Trophoblast cell (in vitro differentiated cells and primary cell): ENCODE measurements around the gene EFCAB7.
A peak's percentile ranks its signal among the peaks of the same experiment; 100 is the strongest.

Experiments used
- DNase-seq, 2 donors: peaks; one replicate each; pipeline ENCODE4 v3.0.0-alpha.2; 2016
- H2AFZ ChIP-seq: 2 replicates; pipeline ENCODE4 v1.6.1; 2013; ENCODE audit warnings: low read length, moderate library complexity, mild to moderate bottlenecking; ENCODE audit not compliant: insufficient read depth, poor library complexity
- H2AK5ac ChIP-seq: 2 replicates; pipeline ENCODE4 v1.6.1; 2013; ENCODE audit warnings: mild to moderate bottlenecking, low read length
- H2BK120ac ChIP-seq: 2 replicates; pipeline ENCODE4 v1.6.1; 2013; ENCODE audit warnings: low read length, mild to moderate bottlenecking, moderate library complexity; ENCODE audit not compliant: insufficient read depth, poor library complexity
- H2BK12ac ChIP-seq: 2 replicates; pipeline ENCODE4 v1.6.1; 2013; ENCODE audit warnings: mild to moderate bottlenecking, low read length, moderate library complexity
- H2BK5ac ChIP-seq: 2 replicates; pipeline ENCODE4 v1.6.1; 2013; ENCODE audit warnings: low read length, low read depth, moderate library complexity, mild to moderate bottlenecking; ENCODE audit not compliant: poor library complexity
- H3K14ac ChIP-seq: 2 replicates; pipeline ENCODE4 v1.6.1; 2013; ENCODE audit warnings: mild to moderate bottlenecking, low read length
- H3K18ac ChIP-seq: 2 replicates; pipeline ENCODE4 v1.6.1; 2013; ENCODE audit warnings: mild to moderate bottlenecking, low read length
- H3K23ac ChIP-seq: 2 replicates; pipeline ENCODE4 v1.6.1; 2013; ENCODE audit warnings: low read length
- H3K27ac ChIP-seq: 2 replicates; pipeline ENCODE4 v1.5.1; 2013; ENCODE audit warnings: low read depth, mild to moderate bottlenecking, inconsistent platforms, low read length, moderate library complexity
- H3K27me3 ChIP-seq: 2 replicates; pipeline ENCODE4 v1.6.1; 2013; ENCODE audit warnings: inconsistent platforms, mild to moderate bottlenecking, low read length, moderate library complexity; ENCODE audit not compliant: insufficient read depth
- H3K36me3 ChIP-seq, 2 experiments: 1 replicate in 1 of 2; 2 replicates in 1 of 2; pipeline ENCODE4 v1.6.1; 2013; ENCODE audit warnings: low read length in 2 of 2, mild to moderate bottlenecking in 2 of 2, moderate library complexity in 1 of 2; ENCODE audit not compliant: insufficient read depth in 2 of 2, control insufficient read depth in 1 of 2
- H3K4ac ChIP-seq: 2 replicates; pipeline ENCODE4 v1.6.1; 2013; ENCODE audit warnings: low read depth, mild to moderate bottlenecking, low read length, moderate library complexity
- H3K4me1 ChIP-seq, 2 experiments: 1 replicate in 1 of 2; 2 replicates in 1 of 2; pipeline ENCODE4 v1.6.1; 2013; ENCODE audit warnings: low read length in 2 of 2, mild to moderate bottlenecking in 2 of 2, moderate library complexity in 1 of 2; ENCODE audit not compliant: insufficient read depth in 2 of 2, control insufficient read depth in 1 of 2
- H3K4me2 ChIP-seq: 2 replicates; pipeline ENCODE4 v1.6.1; 2013; ENCODE audit warnings: inconsistent platforms, mild to moderate bottlenecking, low read length, moderate library complexity
- H3K4me3 ChIP-seq: 2 replicates; pipeline ENCODE4 v1.5.1; 2013; ENCODE audit warnings: mild to moderate bottlenecking, low read depth, low read length, inconsistent platforms
- H3K79me1 ChIP-seq: one replicate; pipeline ENCODE4 v1.6.1; 2013; ENCODE audit warnings: low read length
- H3K79me2 ChIP-seq: 2 replicates; pipeline ENCODE4 v1.6.1; 2013; ENCODE audit warnings: low read length, mild to moderate bottlenecking; ENCODE audit not compliant: control insufficient read depth, insufficient read depth, poor library complexity
- H3K9ac ChIP-seq: 2 replicates; pipeline ENCODE4 v1.6.1; 2013; ENCODE audit warnings: mild to moderate bottlenecking, low read length
- H3K9me3 ChIP-seq: 2 replicates; pipeline ENCODE4 v1.6.1; 2013; ENCODE audit warnings: low read depth, mild to moderate bottlenecking, control low read depth, inconsistent platforms, low read length; ENCODE audit not compliant: insufficient read depth
- H4K12ac ChIP-seq: 2 replicates; pipeline ENCODE4 v1.6.1; 2013; ENCODE audit warnings: low read depth, mild to moderate bottlenecking, low read length, moderate library complexity
- H4K8ac ChIP-seq: 2 replicates; pipeline ENCODE4 v1.6.1; 2013; ENCODE audit warnings: low read depth, mild to moderate bottlenecking, low read length, moderate library complexity
- H4K91ac ChIP-seq: one replicate; pipeline ENCODE4 v1.6.1; 2013; ENCODE audit warnings: low read depth, mild to moderate bottlenecking, low read length, moderate library complexity
- WGBS: extraction: QIAGEN DNeasy Blood & Tissue Kit; methylation state at CpG from one replicate; pipeline ENCODE4 v1.1.7; 2013; ENCODE audit warnings: missing lambda C conversion rate; ENCODE audit not compliant: insufficient read length, insufficient coverage; ENCODE audit errors: extremely low coverage; 5-methylcytosine and 5-hydroxymethylcytosine counted together

EFCAB7 gene

DNA sequence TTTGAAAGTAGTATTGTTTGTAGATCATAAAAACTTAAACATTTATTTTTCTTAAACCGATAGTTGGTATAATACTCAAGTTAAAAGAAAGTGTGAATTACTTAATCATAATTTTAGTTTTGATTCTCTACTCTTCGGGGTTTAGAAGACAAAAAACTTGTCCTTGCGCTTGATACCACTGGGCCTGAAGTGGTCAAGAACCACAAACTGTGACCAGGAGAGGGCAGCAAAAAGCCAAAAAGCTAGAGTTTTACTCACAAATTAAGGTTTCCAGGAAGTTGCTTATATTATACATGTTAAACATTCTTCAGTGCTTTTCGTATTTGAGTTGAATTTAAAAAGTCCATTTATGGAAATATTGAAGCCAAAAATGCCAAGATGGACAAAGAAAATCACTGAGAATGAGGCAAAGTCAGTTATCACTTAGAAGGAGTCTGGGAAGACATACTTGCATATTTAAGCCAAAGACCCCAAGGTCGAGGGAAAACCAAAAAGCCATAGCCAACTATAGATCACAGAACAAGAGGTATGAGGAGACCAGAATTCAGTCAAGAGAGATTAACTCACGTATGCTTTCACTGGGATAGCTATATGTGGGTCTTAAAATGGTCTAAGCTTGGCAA lies 34.2 kb downstream of the EFCAB7 start:
- no peak overlapping the region for H3K4me2 ChIP-seq
- H2AFZ ChIP-seq = no peak overlapping the region
- H4K12ac ChIP-seq = no peak overlapping the region
- no CpG with 5 or more reads among the region's 6 CpGs for WGBS
- H3K36me3 ChIP-seq = no peaks in the 10 kb centered on the region
- no peak overlapping the region for H3K9ac ChIP-seq
- no peaks in the 10 kb centered on the region for H3K9me3 ChIP-seq
- H3K79me1 ChIP-seq = no peaks in the 10 kb centered on the region
- H3K4me1 ChIP-seq = no peaks in the 10 kb centered on the region
- no peak overlapping the region for H4K91ac ChIP-seq
- no peak overlapping the region for H2BK5ac ChIP-seq
- no peak overlapping the region for H2BK12ac ChIP-seq
- peak; percentile 42 to 81 for DNase-seq
- no peak overlapping the region for H3K4me3 ChIP-seq
- no peaks in the 10 kb centered on the region for H3K79me2 ChIP-seq
- H3K4ac ChIP-seq = no peak overlapping the region
- H3K18ac ChIP-seq = no peak overlapping the region
- H2AK5ac ChIP-seq = no peak overlapping the region
- H3K23ac ChIP-seq = no peak overlapping the region
- no peaks in the 10 kb centered on the region for H3K27me3 ChIP-seq
- no peak overlapping the region for H4K8ac ChIP-seq
- no peak overlapping the region for H3K14ac ChIP-seq
- no peak overlapping the region for H3K27ac ChIP-seq
- no peak overlapping the region for H2BK120ac ChIP-seq

DNA sequence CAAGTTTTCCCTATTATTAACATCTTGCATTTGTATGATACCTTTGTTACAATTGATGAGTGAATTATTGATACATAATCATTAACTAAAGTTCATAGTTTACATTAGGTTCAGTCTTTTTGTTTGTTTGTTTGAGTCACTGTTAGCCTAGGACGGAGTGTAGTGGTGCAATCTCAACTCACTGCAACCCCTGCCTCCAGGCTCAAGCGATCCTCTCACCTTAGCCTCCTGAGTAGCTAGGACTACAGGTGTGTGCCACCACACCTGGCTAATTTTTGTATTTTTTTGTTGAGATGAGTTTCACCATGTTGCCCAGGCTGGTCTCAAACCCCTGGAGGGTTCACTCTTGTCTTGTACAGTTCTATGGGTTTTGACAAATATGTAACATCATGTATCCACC lies 36.0 kb downstream of the EFCAB7 start:
- Histone ChIP-seq H4K12ac (no peak overlapping the region), H3K14ac (no peak overlapping the region), H3K79me2 (no peaks in the 10 kb centered on the region), H3K18ac (no peak overlapping the region), H3K27me3 (no peaks in the 10 kb centered on the region), H4K91ac (no peak overlapping the region), H2AFZ (no peak overlapping the region), H3K27ac (no peak overlapping the region), H3K79me1 (no peaks in the 10 kb centered on the region), H2BK120ac (no peak overlapping the region), H3K4me3 (no peak overlapping the region), H3K9ac (no peak overlapping the region), H3K23ac (no peak overlapping the region), H3K36me3 (no peaks in the 10 kb centered on the region), H2AK5ac (no peak overlapping the region), H3K9me3 (no peaks in the 10 kb centered on the region), H3K4me2 (no peak overlapping the region), H3K4me1 (no peaks in the 10 kb centered on the region), H3K4ac (no peak overlapping the region), H4K8ac (no peak overlapping the region), H2BK5ac (no peak overlapping the region), H2BK12ac (no peak overlapping the region)
- WGBS = no CpG with 5 or more reads among the region's 2 CpGs
- DNase-seq = no peak

- H3K4me1 ChIP-seq = no peaks in the 10 kb centered on the region
- H3K27me3 ChIP-seq = no peaks in the 10 kb centered on the region
- no peak overlapping the region for H3K23ac ChIP-seq
- no peak overlapping the region for H2AK5ac ChIP-seq
- no peak overlapping the region for H3K27ac ChIP-seq
- no peak overlapping the region for H3K4me2 ChIP-seq
- no peak overlapping the region for H2AFZ ChIP-seq
- no peak overlapping the region for H3K4me3 ChIP-seq
- H4K12ac ChIP-seq = no peak overlapping the region
- no peaks in the 10 kb centered on the region for H3K79me1 ChIP-seq
- H2BK120ac ChIP-seq = no peak overlapping the region
- no peak overlapping the region for H3K14ac ChIP-seq
- H2BK12ac ChIP-seq = no peak overlapping the region
- H3K9me3 ChIP-seq = no peaks in the 10 kb centered on the region
- H3K79me2 ChIP-seq = no peaks in the 10 kb centered on the region
- no peak overlapping the region for H4K91ac ChIP-seq
- no peak overlapping the region for H3K9ac ChIP-seq
- H3K4ac ChIP-seq = no peak overlapping the region
- no peaks in the 10 kb centered on the region for H3K36me3 ChIP-seq
- no peak overlapping the region for H4K8ac ChIP-seq
- no peak overlapping the region for H3K18ac ChIP-seq
- no peak for DNase-seq
- no peak overlapping the region for H2BK5ac ChIP-seq
Measured at GRCh38 chr1:63563745-63564144, 40.4 kb downstream of the EFCAB7 start.

DNA sequence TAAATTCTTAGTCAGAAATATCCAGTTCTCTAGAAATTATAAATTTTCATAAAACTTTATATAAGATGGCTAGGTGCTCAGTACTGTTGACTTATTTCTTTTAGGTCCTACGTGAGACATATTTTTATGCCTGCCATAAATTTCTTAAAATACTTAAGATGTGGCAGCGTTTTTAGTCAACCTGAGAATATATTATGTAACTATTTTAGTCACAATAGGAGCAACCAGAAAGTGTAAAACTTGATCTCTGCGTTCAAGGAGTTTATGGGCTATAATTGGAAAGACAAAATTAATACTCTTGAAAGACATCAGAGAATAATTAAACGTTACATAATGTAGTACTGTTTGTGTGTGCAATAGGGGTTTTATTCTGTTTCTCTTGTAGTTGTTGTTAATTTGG lies 45.7 kb downstream of the EFCAB7 start:
- no peak overlapping the region for H3K14ac ChIP-seq

More for the DNA sequence above, 45.7 kb downstream of the EFCAB7 start:
- Histone ChIP-seq H3K79me1 (no peaks in the 10 kb centered on the region), H3K23ac (no peak overlapping the region), H3K27ac (no peak overlapping the region), H3K4me3 (no peak overlapping the region), H3K18ac (no peak overlapping the region), H3K27me3 (no peaks in the 10 kb centered on the region), H2BK12ac (no peak overlapping the region), H4K91ac (no peak overlapping the region), H3K4me1 (no peaks in the 10 kb centered on the region), H3K9ac (no peak overlapping the region), H2AFZ (no peak overlapping the region), H4K8ac (no peak overlapping the region), H3K36me3 (no peaks in the 10 kb centered on the region), H3K9me3 (no peaks in the 10 kb centered on the region), H4K12ac (no peak overlapping the region), H3K4ac (no peak overlapping the region), H2BK120ac (no peak overlapping the region), H3K4me2 (no peak overlapping the region), H3K79me2 (no peaks in the 10 kb centered on the region), H2BK5ac (no peak overlapping the region), H2AK5ac (no peak overlapping the region)
- no CpG with 5 or more reads among the region's 4 CpGs for WGBS
- no peak for DNase-seq
